HepG2 (cell line): ENCODE results near the gene EIF3J. TPM values are rescaled to one million over a fixed set of nuclear protein-coding genes. Genes with fewer than 3 reads are reported as not detected.

Source experiments
- CEBPB ChIP-seq: IDR thresholded peaks from 2 replicates; pipeline ENCODE4 v1.6.1; 2011; ENCODE audit warnings: low read depth, low read length, improper control_type of control experiment, borderline replicate concordance
- ETS1 ChIP-seq: sonication (generic); formaldehyde crosslinking; IDR thresholded peaks from 2 replicates; pipeline ENCODE4 v1.4.0; 2020; ENCODE audit warnings: missing genetic modification reagents
- FOSL1 ChIP-seq: sonication (generic); formaldehyde crosslinking; IDR thresholded peaks from 2 replicates; pipeline ENCODE4 v1.9.0; 2021; ENCODE audit warnings: missing genetic modification reagents, borderline replicate concordance
- GPN1 ChIP-seq: sonication (generic); formaldehyde crosslinking; IDR thresholded peaks from 2 replicates; pipeline ENCODE4 v1.5.1; 2020; ENCODE audit warnings: missing genetic modification reagents, borderline replicate concordance
- NFKB2 ChIP-seq: sonication (generic); formaldehyde crosslinking; IDR thresholded peaks from 2 replicates; pipeline ENCODE4 v1.4.0; 2020; ENCODE audit warnings: missing genetic modification reagents, borderline replicate concordance
- NR1H2 ChIP-seq: sonication (generic); formaldehyde crosslinking; IDR thresholded peaks from 2 replicates; pipeline ENCODE4 v1.8.1; 2022; ENCODE audit warnings: low read depth, missing genetic modification reagents, borderline replicate concordance
- TCF12 ChIP-seq, 2 experiments: fragments of 450-650 bp in 1 of 2; sonication (generic) in 1 of 2; formaldehyde crosslinking in 1 of 2; IDR thresholded peaks; 2 replicates each; pipeline versions ENCODE4 v1.6.1 to v1.8.0; 2017 to 2022; ENCODE audit warnings: antibody characterized with exemption in 1 of 2, mild to moderate bottlenecking in 1 of 2, missing genetic modification reagents in 1 of 2, moderate library complexity in 1 of 2
- TFE3 ChIP-seq: IDR thresholded peaks from 2 replicates; pipeline ENCODE4 v1.6.1; 2016
- THRA ChIP-seq: sonication (generic); formaldehyde crosslinking; IDR thresholded peaks from 2 replicates; pipeline ENCODE4 v1.4.0; 2020; ENCODE audit warnings: missing genetic modification reagents, borderline replicate concordance
- ZMYM2 ChIP-seq: sonication (generic); formaldehyde crosslinking; IDR thresholded peaks from 2 replicates; pipeline ENCODE4 v1.8.0; 2022; ENCODE audit warnings: mild to moderate bottlenecking, missing genetic modification reagents
- ZNF124 ChIP-seq: sonication (generic); formaldehyde crosslinking; IDR thresholded peaks from 2 replicates; pipeline ENCODE4 v1.4.0; 2020; ENCODE audit warnings: missing genetic modification reagents
- ZNF296 ChIP-seq: sonication (generic); formaldehyde crosslinking; conservative IDR thresholded peaks from 2 replicates; pipeline ENCODE4 v1.5.0; 2020; ENCODE audit warnings: mild to moderate bottlenecking, missing genetic modification reagents
- ZNF468 ChIP-seq: sonication (generic); formaldehyde crosslinking; IDR thresholded peaks from 2 replicates; pipeline ENCODE4 v1.8.0; 2022; ENCODE audit warnings: mild to moderate bottlenecking, moderate library complexity, missing genetic modification reagents
- ZNF761 ChIP-seq: sonication (generic); formaldehyde crosslinking; conservative IDR thresholded peaks from 2 replicates; pipeline ENCODE4 v1.4.0; 2020; ENCODE audit warnings: mild to moderate bottlenecking, missing genetic modification reagents
- polyA plus RNA-seq, 8 experiments: library from polyadenylated mRNA; depleted of rRNA in 3 of 8; stranded (reverse) in 7 of 8; unstranded in 1 of 8; fragments of >200 nt; fragmentation: Illumina TruSeq in 4 of 8; extraction: Trizol in 4 of 8; gene quantifications; 2 replicates each; pipeline versions ENCODE4 v1.2.1 to v1.2.3, GENCODE V29; 2011 to 2016; ENCODE audit warnings: low read depth in 4 of 8, missing spikeins in 1 of 8, mixed read lengths in 1 of 8; ENCODE audit not compliant: insufficient read depth in 1 of 8
- total RNA-seq, 5 experiments: library from RNA; depleted of rRNA; stranded (reverse); fragments of >200 nt; fragmentation: Illumina TruSeq; extraction: Trizol; gene quantifications; 2 replicates each; pipeline ENCODE4 v1.2.3, GENCODE V29; 2016; ENCODE audit warnings: low read depth in 1 of 5
- TF ChIP-seq, protein P1 (sequence below): sonication (generic); formaldehyde crosslinking; IDR thresholded peaks from 2 replicates; pipeline ENCODE4 v1.4.0; 2020; ENCODE audit warnings: low read depth, missing genetic modification reagents
- TF ChIP-seq, protein P2 (sequence below): sonication (generic); formaldehyde crosslinking; IDR thresholded peaks from 2 replicates; pipeline ENCODE4 v1.4.0; 2020; ENCODE audit warnings: missing genetic modification reagents
- TF ChIP-seq, protein P3 (sequence below): sonication (generic); formaldehyde crosslinking; IDR thresholded peaks from 2 replicates; pipeline ENCODE4 v1.8.0; 2022; ENCODE audit warnings: low read depth, missing genetic modification reagents

The EIF3J gene
- total and polyA plus RNA-seq, 2 of the 13 experiments (the other 11 are each of a cell fraction or from before 2014, with no cell fraction given) = 51.7 to 69.2 TPM

DNA sequence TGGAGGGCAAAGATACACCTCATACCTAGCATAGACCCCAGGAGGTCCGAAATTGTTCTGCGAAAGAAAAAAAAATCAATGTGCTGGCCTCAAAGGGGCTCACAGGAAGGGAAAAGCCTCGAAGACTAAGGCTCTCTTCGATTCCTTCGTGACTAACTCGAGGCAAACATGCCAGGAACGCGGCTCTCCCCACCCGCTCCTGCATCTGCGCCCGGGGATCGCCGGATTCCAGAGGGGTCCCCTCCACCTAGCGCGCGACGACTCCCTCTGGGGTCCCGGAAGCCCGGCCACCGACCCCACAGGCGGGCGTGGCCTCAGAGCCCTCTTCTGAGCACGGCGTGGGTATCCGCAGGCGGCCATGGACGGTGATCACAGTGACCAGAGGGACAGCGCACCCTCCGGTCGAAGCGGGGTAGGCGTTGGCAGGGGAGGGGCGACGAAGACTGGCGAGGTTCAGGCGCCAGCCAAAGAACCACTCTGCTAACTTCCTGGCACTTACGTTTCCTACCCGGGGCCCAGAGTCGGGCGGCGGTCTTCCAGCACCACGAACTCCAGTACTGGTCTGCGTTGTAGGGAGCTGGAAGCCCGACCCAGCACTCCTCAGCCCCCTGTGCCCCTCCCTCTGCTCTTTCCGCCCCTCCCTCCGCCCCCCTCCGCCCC, 515 bp upstream of the EIF3J start (continued):
- TF ChIP-seq, protein P1, sequence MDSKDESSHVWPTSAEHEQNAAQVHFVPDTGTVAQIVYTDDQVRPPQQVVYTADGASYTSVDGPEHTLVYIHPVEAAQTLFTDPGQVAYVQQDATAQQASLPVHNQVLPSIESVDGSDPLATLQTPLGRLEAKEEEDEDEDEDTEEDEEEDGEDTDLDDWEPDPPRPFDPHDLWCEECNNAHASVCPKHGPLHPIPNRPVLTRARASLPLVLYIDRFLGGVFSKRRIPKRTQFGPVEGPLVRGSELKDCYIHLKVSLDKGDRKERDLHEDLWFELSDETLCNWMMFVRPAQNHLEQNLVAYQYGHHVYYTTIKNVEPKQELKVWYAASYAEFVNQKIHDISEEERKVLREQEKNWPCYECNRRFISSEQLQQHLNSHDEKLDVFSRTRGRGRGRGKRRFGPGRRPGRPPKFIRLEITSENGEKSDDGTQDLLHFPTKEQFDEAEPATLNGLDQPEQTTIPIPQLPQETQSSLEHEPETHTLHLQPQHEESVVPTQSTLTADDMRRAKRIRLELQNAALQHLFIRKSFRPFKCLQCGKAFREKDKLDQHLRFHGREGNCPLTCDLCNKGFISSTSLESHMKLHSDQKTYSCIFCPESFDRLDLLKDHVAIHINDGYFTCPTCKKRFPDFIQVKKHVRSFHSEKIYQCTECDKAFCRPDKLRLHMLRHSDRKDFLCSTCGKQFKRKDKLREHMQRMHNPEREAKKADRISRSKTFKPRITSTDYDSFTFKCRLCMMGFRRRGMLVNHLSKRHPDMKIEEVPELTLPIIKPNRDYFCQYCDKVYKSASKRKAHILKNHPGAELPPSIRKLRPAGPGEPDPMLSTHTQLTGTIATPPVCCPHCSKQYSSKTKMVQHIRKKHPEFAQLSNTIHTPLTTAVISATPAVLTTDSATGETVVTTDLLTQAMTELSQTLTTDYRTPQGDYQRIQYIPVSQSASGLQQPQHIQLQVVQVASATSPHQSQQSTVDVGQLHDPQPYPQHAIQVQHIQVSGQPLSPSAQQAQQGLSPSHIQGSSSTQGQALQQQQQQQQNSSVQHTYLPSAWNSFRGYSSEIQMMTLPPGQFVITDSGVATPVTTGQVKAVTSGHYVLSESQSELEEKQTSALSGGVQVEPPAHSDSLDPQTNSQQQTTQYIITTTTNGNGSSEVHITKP (CRISPR knock-in tag) = peak; percentile 42; the same call in 1 of the 2 replicates
- TF ChIP-seq NFKB2 (CRISPR knock-in tag) (peak; percentile 79; the same call in 1 of the 2 replicates), CEBPB (no peak), GPN1 (CRISPR knock-in tag) (no peak), ETS1 (no peak), THRA (0 out of 2 replicates have a peak, but pooled peaks have one; percentile 37), TFE3 (CRISPR knock-in tag) (no peak), ZMYM2 (CRISPR knock-in tag) (no peak), NR1H2 (CRISPR knock-in tag) (no peak), ZNF468 (CRISPR knock-in tag) (no peak), TCF12 (IDR thresholded peaks at IDR 0.05) (no peak), TCF12 (CRISPR knock-in tag; IDR thresholded peaks at IDR 0.05) (peak; percentile 72), FOSL1 (CRISPR knock-in tag) (peak; percentile 34; the same call in 1 of the 2 replicates), ZNF761 (0 out of 2 replicates have a peak, but pooled peaks have one; percentile 13), ZNF296 (no peak; the same call in 1 of the 2 replicates), ZNF124 (CRISPR knock-in tag) (no peak; the same call in none of the 2 replicates)
- TF ChIP-seq, protein P2, sequence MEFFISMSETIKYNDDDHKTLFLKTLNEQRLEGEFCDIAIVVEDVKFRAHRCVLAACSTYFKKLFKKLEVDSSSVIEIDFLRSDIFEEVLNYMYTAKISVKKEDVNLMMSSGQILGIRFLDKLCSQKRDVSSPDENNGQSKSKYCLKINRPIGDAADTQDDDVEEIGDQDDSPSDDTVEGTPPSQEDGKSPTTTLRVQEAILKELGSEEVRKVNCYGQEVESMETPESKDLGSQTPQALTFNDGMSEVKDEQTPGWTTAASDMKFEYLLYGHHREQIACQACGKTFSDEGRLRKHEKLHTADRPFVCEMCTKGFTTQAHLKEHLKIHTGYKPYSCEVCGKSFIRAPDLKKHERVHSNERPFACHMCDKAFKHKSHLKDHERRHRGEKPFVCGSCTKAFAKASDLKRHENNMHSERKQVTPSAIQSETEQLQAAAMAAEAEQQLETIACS (CRISPR knock-in tag) = no peak
- TF ChIP-seq, protein P3, sequence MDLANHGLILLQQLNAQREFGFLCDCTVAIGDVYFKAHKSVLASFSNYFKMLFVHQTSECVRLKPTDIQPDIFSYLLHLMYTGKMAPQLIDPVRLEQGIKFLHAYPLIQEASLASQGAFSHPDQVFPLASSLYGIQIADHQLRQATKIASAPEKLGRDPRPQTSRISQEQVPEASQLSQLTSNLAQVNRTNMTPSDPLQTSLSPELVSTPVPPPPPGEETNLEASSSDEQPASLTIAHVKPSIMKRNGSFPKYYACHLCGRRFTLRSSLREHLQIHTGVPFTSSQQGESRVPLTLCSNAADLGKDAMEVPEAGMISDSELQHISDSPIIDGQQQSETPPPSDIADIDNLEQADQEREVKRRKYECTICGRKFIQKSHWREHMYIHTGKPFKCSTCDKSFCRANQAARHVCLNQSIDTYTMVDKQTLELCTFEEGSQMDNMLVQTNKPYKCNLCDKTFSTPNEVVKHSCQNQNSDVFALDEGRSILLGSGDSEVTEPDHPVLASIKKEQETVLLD = peak; percentile 35; the same call in 1 of the 2 replicates
